Neural progenitor cell (in vitro differentiated cells): ENCODE results near the gene MED10. TPM values are rescaled to one million over a fixed set of nuclear protein-coding genes. Genes with fewer than 3 reads are reported as not detected.

Experiments used
- DNase-seq: peaks from one replicate; pipeline ENCODE4 v3.0.0-alpha.2; 2016; ENCODE audit warnings: low spot score
- H2AFZ ChIP-seq: fragments of 200-600 bp; sonication (generic); replicated peaks from 2 replicates; pipeline ENCODE4 v1.6.1; 2016; ENCODE audit warnings: antibody characterized with exemption
- H3F3A ChIP-seq: fragments of 200-600 bp; sonication (generic); 2 replicates; pipeline ENCODE4 v1.6.1; 2016; ENCODE audit warnings: antibody characterized with exemption, low read depth
- H3K27ac ChIP-seq: fragments of 200-600 bp; sonication (generic); 2 replicates; pipeline ENCODE4 v1.5.1; 2016; ENCODE audit warnings: mild to moderate bottlenecking
- H3K27me3 ChIP-seq: fragments of 200-600 bp; sonication (generic); 2 replicates; pipeline ENCODE4 v1.6.1; 2016; ENCODE audit warnings: mild to moderate bottlenecking, moderate library complexity
- H3K36me3 ChIP-seq: fragments of 200-600 bp; sonication (generic); 2 replicates; pipeline ENCODE4 v1.5.1; 2016
- H3K4me1 ChIP-seq: fragments of 200-600 bp; sonication (generic); 2 replicates; pipeline ENCODE4 v1.6.1; 2016; ENCODE audit warnings: mixed run types
- H3K4me2 ChIP-seq: fragments of 200-600 bp; sonication (generic); 2 replicates; pipeline ENCODE4 v1.6.1; 2016
- H3K4me3 ChIP-seq: fragments of 200-600 bp; sonication (generic); 2 replicates; pipeline ENCODE4 v1.5.1; 2016
- H3K79me2 ChIP-seq: fragments of 200-600 bp; sonication (generic); 2 replicates; pipeline ENCODE4 v1.6.1; 2016; ENCODE audit warnings: low read depth
- H3K9ac ChIP-seq: fragments of 200-600 bp; sonication (generic); 2 replicates; pipeline ENCODE4 v1.6.1; 2016
- H3K9me3 ChIP-seq: fragments of 200-600 bp; sonication (generic); 2 replicates; pipeline ENCODE4 v1.5.1; 2016; ENCODE audit warnings: low read depth
- H4K20me1 ChIP-seq: fragments of 200-600 bp; sonication (generic); 2 replicates; pipeline ENCODE4 v1.6.1; 2016; ENCODE audit warnings: low read depth
- H3K27ac Mint-ChIP-seq: 3 replicates; pipeline ENCODE4 v1.8.0; 2021; ENCODE audit warnings: mixed read lengths
- H3K27me3 Mint-ChIP-seq: 2 replicates; pipeline ENCODE4 v1.8.0; 2022; ENCODE audit warnings: low read depth, mild to moderate bottlenecking, inconsistent platforms, moderate library complexity, mixed read lengths; ENCODE audit not compliant: insufficient read depth
- H3K36me3 Mint-ChIP-seq: 3 replicates; pipeline ENCODE4 v1.8.0; 2021; ENCODE audit warnings: mixed read lengths
- H3K4me1 Mint-ChIP-seq: 3 replicates; pipeline ENCODE4 v1.8.0; 2021; ENCODE audit warnings: mixed read lengths
- H3K4me3 Mint-ChIP-seq: 3 replicates; pipeline ENCODE4 v1.8.0; 2021; ENCODE audit warnings: mild to moderate bottlenecking, moderate library complexity, mixed read lengths
- H3K9me3 Mint-ChIP-seq: 3 replicates; pipeline ENCODE4 v1.8.0; 2020; ENCODE audit warnings: mixed read lengths
- CTCF ChIP-seq: fragments of 200-600 bp; sonication (generic); IDR thresholded peaks from 2 replicates; pipeline ENCODE4 v1.5.1; 2017; ENCODE audit warnings: antibody characterized with exemption, mild to moderate bottlenecking
- EZH2 ChIP-seq: fragments of 200-600 bp; sonication (generic); IDR thresholded peaks from 2 replicates; pipeline ENCODE4 v1.6.1; 2017; ENCODE audit warnings: antibody characterized with exemption, mild to moderate bottlenecking, moderate library complexity
- EZH2phosphoT487 ChIP-seq: fragments of 200-600 bp; sonication (generic); IDR thresholded peaks from 2 replicates; pipeline ENCODE4 v1.6.1; 2017; ENCODE audit warnings: antibody characterized with exemption
- total RNA-seq: library from RNA; depleted of rRNA; stranded (reverse); fragments of >200 nt; gene quantifications from 2 replicates; pipeline ENCODE4 v1.2.3, GENCODE V29; 2015; ENCODE audit warnings: low replicate concordance

MED10 gene
- total RNA-seq, 1 donor from 2014 or later, result 23.5 TPM

- Histone ChIP-seq H3K27me3 (no peaks in the 10 kb centered on the region), H2AFZ (no peak overlapping the region), H4K20me1 (no peaks in the 10 kb centered on the region), H3K4me3 (no peak overlapping the region), H3K9ac (no peak overlapping the region), H3K4me2 (no peak overlapping the region), H3K27ac (no peak overlapping the region), H3F3A (no peaks in the 10 kb centered on the region), H3K36me3 (no peaks in the 10 kb centered on the region), H3K9me3 (no peaks in the 10 kb centered on the region), H3K4me1 (no peaks in the 10 kb centered on the region), H3K79me2 (no peaks in the 10 kb centered on the region)
- Mint-ChIP-seq H3K36me3 (no peaks in the 10 kb centered on the region), H3K27ac (no peak overlapping the region), H3K27me3 (peaks cover 6% of the 10 kb centered on the region), H3K9me3 (no peaks in the 10 kb centered on the region), H3K4me1 (no peaks in the 10 kb centered on the region), H3K4me3 (no peak overlapping the region)
- DNase-seq, result no peak
- TF ChIP-seq EZH2phosphoT487, result no peak
- TF ChIP-seq CTCF, result no peak
These were observed 19.4 kb upstream of the MED10 start for GRCh38 chr5:6397536-6398269.

- Histone ChIP-seq H3K4me3 (no peak overlapping the region), H3K9me3 (no peaks in the 10 kb centered on the region), H3K9ac (no peak overlapping the region), H3F3A (no peaks in the 10 kb centered on the region), H3K27me3 (no peaks in the 10 kb centered on the region), H3K4me1 (no peaks in the 10 kb centered on the region), H2AFZ (no peak overlapping the region), H3K36me3 (no peaks in the 10 kb centered on the region), H3K4me2 (no peak overlapping the region), H3K79me2 (no peaks in the 10 kb centered on the region), H4K20me1 (no peaks in the 10 kb centered on the region), H3K27ac (no peak overlapping the region)
- H3K27ac Mint-ChIP-seq, result no peak overlapping the region
- H3K4me1 Mint-ChIP-seq, result no peaks in the 10 kb centered on the region
- no peak for DNase-seq
- no peaks in the 10 kb centered on the region for H3K9me3 Mint-ChIP-seq
- no peak for TF ChIP-seq EZH2
- no peak overlapping the region for H3K4me3 Mint-ChIP-seq
- H3K36me3 Mint-ChIP-seq, result no peaks in the 10 kb centered on the region
- H3K27me3 Mint-ChIP-seq, result peaks cover 6% of the 10 kb centered on the region
These were observed 18.6 kb upstream of the MED10 start for GRCh38 chr5:6396836-6397535.

GRCh38 chr5:6396043-6396442 lies 17.7 kb upstream of the MED10 start:
- Mint-ChIP-seq H3K27ac (no peak overlapping the region), H3K36me3 (no peaks in the 10 kb centered on the region), H3K4me1 (no peaks in the 10 kb centered on the region), H3K4me3 (no peak overlapping the region), H3K27me3 (peaks cover 6% of the 10 kb centered on the region), H3K9me3 (no peaks in the 10 kb centered on the region)
- H3K27ac ChIP-seq, result no peak overlapping the region
- H3K27me3 ChIP-seq, result no peaks in the 10 kb centered on the region
- TF ChIP-seq EZH2phosphoT487 (no peak), CTCF (no peak), EZH2 (no peak)
- no peak overlapping the region for H3K9ac ChIP-seq
- no peak overlapping the region for H3K4me2 ChIP-seq
- H3K9me3 ChIP-seq, result no peaks in the 10 kb centered on the region
- no peaks in the 10 kb centered on the region for H4K20me1 ChIP-seq
- no peaks in the 10 kb centered on the region for H3K36me3 ChIP-seq
- H3K4me3 ChIP-seq, result no peak overlapping the region
- H2AFZ ChIP-seq, result no peak overlapping the region
- no peaks in the 10 kb centered on the region for H3K4me1 ChIP-seq
- DNase-seq, result no peak
- H3K79me2 ChIP-seq, result no peaks in the 10 kb centered on the region
- no peaks in the 10 kb centered on the region for H3F3A ChIP-seq

- no peaks in the 10 kb centered on the region for H3K9me3 Mint-ChIP-seq
- no peak overlapping the region for H3K9ac ChIP-seq
- no peak overlapping the region for H3K27ac Mint-ChIP-seq
- H4K20me1 ChIP-seq, result no peaks in the 10 kb centered on the region
- no peak for DNase-seq
- no peak overlapping the region for H3K4me3 Mint-ChIP-seq
- no peak overlapping the region for H3K4me2 ChIP-seq
- H3K4me1 ChIP-seq, result no peaks in the 10 kb centered on the region
- no peaks in the 10 kb centered on the region for H3K27me3 ChIP-seq
- no peaks in the 10 kb centered on the region for H3K36me3 ChIP-seq
- TF ChIP-seq EZH2phosphoT487, result no peak
- no peak for TF ChIP-seq EZH2
- TF ChIP-seq CTCF, result no peak
- H3K79me2 ChIP-seq, result no peaks in the 10 kb centered on the region
- no peak overlapping the region for H3K27ac ChIP-seq
- H3K4me3 ChIP-seq, result no peak overlapping the region
- no peaks in the 10 kb centered on the region for H3K36me3 Mint-ChIP-seq
- peaks cover 6% of the 10 kb centered on the region for H3K27me3 Mint-ChIP-seq
- no peaks in the 10 kb centered on the region for H3K4me1 Mint-ChIP-seq
- H2AFZ ChIP-seq, result no peak overlapping the region
- no peaks in the 10 kb centered on the region for H3K9me3 ChIP-seq
- H3F3A ChIP-seq, result no peaks in the 10 kb centered on the region
These were observed 17.3 kb upstream of the MED10 start for GRCh38 chr5:6395621-6396020.
